AG04449 (cell line): ENCODE measurements around the gene ATP8B4.

Experiments
- CTCF ChIA-PET: fragments of 350-600 bp; formaldehyde crosslinking; extraction: SDS; loops from one replicate; lab custom pipeline; 2021; ENCODE audit warnings: antibody characterized with exemption; lab: Yijun Ruan, JAX
- POLR2A ChIA-PET: fragments of 400-600, 350-600 bp; formaldehyde crosslinking; extraction: SDS; loops from one replicate; lab custom pipeline; 2020; ENCODE audit warnings: antibody characterized with exemption, inconsistent platforms; lab: Yijun Ruan, JAX
- DNase-seq: peaks from one replicate; pipeline ENCODE4 v3.0.0-alpha.2; 2010; ENCODE audit warnings: low read depth, low spot score
- H3K4me3 ChIP-seq: 2 replicates; pipeline ENCODE4 v1.5.1; 2011; ENCODE audit warnings: low read depth, mild to moderate bottlenecking, control low read depth, low read length
- TF ChIP-seq, protein P1 (sequence below): IDR thresholded peaks from one replicate; pipeline ENCODE4 v1.5.1; 2011; ENCODE audit warnings: mild to moderate bottlenecking, moderate library complexity, low read length, control low read depth, inconsistent platforms; ENCODE audit not compliant: insufficient read depth; ENCODE audit errors: missing control alignments

ATP8B4 gene

GRCh38 chr15:49990835-49991545, 128.0 kb downstream of the ATP8B4 start:
- DNase-seq = peak; percentile 33
- POLR2A ChIA-PET = no interaction called here
- no peak overlapping the region for H3K4me3 ChIP-seq
- CTCF ChIA-PET = interaction anchor here (1.2 to 3.5 kb wide), 3 partner anchors 12 to 568 kb away, joined by 3 to 22 read pairs (median 3); no protein-coding TSS in a partner anchor
- TF ChIP-seq, protein P1, sequence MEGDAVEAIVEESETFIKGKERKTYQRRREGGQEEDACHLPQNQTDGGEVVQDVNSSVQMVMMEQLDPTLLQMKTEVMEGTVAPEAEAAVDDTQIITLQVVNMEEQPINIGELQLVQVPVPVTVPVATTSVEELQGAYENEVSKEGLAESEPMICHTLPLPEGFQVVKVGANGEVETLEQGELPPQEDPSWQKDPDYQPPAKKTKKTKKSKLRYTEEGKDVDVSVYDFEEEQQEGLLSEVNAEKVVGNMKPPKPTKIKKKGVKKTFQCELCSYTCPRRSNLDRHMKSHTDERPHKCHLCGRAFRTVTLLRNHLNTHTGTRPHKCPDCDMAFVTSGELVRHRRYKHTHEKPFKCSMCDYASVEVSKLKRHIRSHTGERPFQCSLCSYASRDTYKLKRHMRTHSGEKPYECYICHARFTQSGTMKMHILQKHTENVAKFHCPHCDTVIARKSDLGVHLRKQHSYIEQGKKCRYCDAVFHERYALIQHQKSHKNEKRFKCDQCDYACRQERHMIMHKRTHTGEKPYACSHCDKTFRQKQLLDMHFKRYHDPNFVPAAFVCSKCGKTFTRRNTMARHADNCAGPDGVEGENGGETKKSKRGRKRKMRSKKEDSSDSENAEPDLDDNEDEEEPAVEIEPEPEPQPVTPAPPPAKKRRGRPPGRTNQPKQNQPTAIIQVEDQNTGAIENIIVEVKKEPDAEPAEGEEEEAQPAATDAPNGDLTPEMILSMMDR = no peak

DNA sequence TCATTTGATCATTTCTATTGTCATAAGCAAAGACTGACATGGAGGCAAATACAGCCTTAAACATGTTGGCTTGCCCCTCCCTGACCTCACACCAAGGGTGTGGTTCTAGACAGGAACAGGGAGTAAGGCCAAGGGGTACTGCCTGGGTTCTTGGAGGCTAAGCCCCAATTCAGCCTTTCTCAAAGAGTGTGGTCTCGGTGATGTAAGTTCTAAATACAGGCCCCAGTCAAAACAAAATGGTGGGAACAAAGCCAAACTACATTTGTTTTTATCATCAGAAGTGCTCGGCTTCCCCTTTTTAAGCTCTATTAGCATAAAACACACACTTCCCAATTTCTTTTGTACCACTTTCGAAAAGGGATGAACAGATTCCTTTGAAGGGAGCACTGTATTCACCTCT, 129.5 kb downstream of the ATP8B4 start:
- ChIA-PET CTCF (interaction anchor here (2.7 kb wide), 1 partner anchor 14 kb away, joined by 11 read pairs; no protein-coding TSS in a partner anchor), POLR2A (no interaction called here)
- no peak overlapping the region for H3K4me3 ChIP-seq
- TF ChIP-seq, protein P1 = no peak
- DNase-seq = no peak

- no peak overlapping the region for H3K4me3 ChIP-seq
- TF ChIP-seq, protein P1 = no peak
- DNase-seq = no peak
- ChIA-PET POLR2A (no interaction called here), CTCF (interaction anchor here (2.7 kb wide), 1 partner anchor 15 kb away, joined by 11 read pairs; no protein-coding TSS in a partner anchor)
Measured at GRCh38 chr15:49988766-49989165, 130.3 kb downstream of the ATP8B4 start.

DNA sequence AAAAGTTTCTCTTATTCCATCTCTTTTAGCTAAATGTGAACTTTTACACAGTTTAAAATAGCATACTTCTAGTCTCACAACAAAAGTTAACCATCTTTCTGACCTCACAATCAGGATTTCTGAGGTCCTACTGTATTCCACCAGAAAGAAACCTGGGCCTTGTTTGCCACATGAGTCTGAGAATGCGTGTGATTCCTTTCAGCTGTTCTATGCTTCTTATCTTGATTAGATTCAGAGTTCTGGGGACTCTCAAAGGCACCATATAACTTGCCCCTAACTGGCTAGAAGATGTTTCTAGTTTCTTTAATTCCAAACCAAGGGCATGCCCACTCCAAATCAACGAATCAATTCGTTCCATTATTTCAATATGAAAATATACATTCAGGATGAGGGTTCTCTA, 131.1 kb downstream of the ATP8B4 start:
- no peak for DNase-seq
- POLR2A ChIA-PET = no interaction called here
- TF ChIP-seq, protein P1 = no peak
- H3K4me3 ChIP-seq = no peak overlapping the region
- CTCF ChIA-PET = interaction anchor here (0.8 to 2.7 kb wide), 3 partner anchors 11 to 26 kb away, joined by 3 to 11 read pairs (median 3); no protein-coding TSS in a partner anchor

DNA sequence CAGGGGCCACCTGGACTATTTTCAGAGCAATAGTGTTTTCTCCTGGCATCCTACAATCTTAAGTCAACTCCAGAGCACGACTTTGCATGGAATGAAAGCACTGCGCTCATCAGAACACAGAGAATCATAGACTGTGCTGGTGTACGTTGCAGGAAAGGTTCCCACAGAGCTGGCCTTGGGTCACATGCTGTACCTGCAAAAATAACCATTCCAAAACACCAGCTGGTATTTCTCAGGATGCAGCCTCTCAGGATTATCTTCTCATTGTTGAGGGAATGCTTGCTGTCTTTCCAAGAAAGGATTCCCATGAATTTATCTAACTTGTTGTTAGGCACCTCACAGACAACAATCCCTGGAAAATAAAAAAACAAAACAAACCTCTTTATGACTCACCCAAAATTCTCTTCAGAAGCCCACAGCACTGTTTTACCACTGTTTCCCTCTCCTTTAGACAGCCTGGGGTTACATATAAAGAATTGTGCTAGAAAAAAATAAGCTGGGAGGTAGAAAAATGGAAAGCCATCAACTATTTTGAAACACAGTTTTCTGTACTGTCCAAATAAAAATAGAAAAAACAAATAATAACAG, 131.7 kb downstream of the ATP8B4 start:
- TF ChIP-seq, protein P1 = no peak
- H3K4me3 ChIP-seq = no peak overlapping the region
- ChIA-PET CTCF (interaction anchor here (0.8 to 2.7 kb wide), 3 partner anchors 10 to 27 kb away, joined by 3 to 11 read pairs (median 3); no protein-coding TSS in a partner anchor), POLR2A (no interaction called here)
- DNase-seq = no peak

DNA sequence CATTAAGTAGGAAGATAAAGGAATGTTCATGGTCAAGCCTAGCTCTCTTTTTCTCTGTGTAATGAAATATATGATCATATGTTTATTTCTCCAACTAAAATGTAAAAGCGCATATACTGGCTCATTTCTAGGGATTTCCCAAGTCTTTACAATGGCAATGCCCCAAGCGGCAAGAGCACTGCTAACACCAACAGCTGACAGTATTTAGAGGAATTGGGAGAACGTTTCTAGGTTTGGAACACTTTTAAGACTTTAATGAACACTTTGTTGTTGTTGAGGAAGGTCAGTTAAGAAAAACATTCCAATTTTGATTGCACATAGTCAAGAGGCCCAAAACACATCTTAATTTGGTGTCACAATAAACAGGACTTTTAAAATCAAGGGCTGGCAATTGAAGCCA, 132.7 kb downstream of the ATP8B4 start:
- ChIA-PET POLR2A (no interaction called here), CTCF (interaction anchor here (3.0 kb wide), 1 partner anchor 18 kb away, joined by 16 read pairs; no protein-coding TSS in a partner anchor)
- TF ChIP-seq, protein P1 = no peak
- no peak overlapping the region for H3K4me3 ChIP-seq
- no peak for DNase-seq
